Globus pallidus (tissue), 1 donor: Measurements from ENCODE around the gene MILR1.
A peak's percentile ranks its signal among the peaks of the same experiment; 100 is the strongest.
"Not testable (repeated sequence)": the region's sequence is repeated elsewhere in the genome, so short reads cannot be mapped to it uniquely, and the experiment has no call there.

Experiments used
- DNase-seq: peaks from one replicate; pipeline ENCODE4 v3.0.0-alpha.2; 2015; ENCODE audit warnings: low spot score

MILR1 gene

DNA sequence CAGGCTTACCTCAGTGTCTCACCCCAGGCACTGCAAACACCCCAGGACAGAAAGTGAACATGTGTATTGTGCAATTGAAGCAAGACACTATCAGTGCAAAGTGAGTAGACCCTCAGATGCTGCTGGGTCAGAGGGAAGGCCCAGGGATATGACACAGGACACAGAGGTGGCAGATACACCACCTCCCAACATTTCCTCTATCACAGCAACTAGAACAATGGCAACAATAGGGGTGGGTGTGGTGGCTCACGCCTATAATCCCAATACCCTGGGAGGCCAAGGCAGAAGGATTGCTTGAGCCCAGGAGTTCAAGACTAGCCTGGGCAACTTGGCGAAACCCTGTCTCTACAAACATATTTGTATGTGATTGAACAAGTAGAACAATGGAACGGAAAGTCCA lies 22.5 kb downstream of the MILR1 start:
- DNase-seq = no peak

DNA sequence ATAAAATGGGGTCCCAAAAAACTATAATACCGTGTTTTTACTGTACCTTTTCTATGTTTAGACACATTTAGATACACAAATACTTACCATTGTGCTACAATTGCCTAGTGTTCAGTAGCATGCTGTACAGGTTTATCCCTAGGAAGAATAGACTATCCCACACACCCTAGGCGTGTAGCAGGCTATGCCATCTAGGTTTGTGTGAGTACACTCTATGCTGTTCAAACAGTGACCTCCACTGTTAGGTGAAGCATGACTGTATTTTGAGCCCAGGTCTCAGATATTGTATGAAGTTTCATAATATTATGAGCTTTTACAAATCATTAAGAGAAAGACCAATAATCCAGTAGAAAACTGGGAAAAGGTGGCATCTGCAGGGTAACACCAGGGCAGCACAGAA lies 23.6 kb downstream of the MILR1 start:
- DNase-seq = no peak

GRCh38 chr17:64477849-64478248 lies 28.9 kb downstream of the MILR1 start:
- DNase-seq = no peak

DNA sequence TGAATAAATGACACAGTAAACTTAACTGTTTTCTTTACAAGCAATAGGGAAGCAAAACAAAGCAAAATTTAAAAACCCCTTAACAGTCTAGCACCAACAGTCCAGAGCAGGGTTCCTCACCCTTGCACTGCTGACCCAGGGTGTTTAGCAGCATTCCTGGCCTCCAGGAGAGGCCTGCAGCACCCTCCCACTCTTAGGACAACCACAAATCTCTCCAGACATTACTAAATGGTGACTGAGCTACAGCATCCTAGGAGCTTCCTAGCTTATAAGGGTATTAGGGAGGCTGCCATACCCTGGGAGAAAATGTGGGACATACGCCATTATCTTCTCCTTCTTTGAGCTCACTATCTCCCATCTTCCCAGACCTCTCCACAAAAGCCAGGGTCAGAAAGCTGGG lies 32.0 kb downstream of the MILR1 start:
- DNase-seq = no peak

- DNase-seq = no peak
These were observed 35.5 kb downstream of the MILR1 start for GRCh38 chr17:64484380-64484779.

- no peak for DNase-seq
These were observed 39.4 kb downstream of the MILR1 start for GRCh38 chr17:64488301-64488700.

DNA sequence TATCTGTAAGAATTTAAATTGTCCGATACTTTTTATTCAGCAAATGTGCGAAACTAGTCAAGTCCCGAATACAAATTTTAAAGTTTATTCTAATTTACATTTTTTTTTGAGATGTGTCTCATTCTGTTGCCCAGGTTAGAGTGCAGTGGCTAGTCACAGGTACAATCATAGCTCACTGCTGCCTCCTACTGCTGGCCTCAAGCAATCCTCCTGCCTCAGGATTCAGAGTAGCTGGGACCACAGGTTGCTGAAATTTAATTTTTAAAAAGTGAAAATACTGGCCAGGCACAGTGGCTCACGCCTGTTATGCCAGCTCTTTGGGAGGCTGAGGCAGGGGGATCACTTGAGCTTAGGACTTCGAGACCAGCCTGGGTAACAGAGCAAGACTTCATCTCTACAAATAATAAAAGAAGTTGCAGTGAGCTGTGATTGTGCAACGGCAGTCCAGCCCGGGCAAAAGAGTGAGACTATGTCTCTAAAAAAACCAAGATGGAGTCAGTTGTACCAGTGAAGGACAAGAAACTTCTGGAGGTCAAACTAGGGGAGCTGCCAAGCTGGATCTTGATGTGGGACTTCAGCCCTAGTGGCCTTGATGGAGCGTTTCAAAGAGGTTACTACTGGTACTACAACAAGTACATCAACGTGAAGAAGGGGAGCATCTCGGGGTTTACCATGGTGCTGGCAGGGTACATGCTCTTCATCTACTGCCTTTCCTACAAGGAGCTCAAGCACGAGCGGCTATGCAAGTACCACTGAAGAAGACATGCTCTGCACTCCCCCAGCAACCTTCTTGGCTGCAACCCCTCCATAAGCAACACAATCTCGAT lies 42.3 kb downstream of the MILR1 start:
- no peak for DNase-seq

DNA sequence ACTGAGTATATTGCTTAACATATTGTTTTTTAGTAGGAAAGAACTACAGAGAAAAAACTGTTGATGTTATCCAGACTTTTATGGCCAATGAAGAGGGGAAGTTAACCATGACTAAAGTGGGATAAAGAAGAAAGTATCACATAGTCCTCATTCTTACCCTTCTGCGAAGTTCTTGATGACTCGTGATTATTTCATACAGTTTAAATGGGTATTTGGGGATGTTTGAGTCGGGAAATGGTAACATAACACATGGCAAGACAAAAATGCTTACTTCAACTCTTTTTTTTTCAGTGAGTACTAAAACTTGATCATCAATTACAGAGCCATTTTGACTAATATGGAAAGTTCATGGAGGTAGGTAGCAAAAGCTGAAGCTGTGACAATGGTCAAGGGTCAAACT lies 43.1 kb downstream of the MILR1 start:
- DNase-seq = no peak

- DNase-seq = no peak
These were observed 43.7 kb downstream of the MILR1 start for GRCh38 chr17:64492481-64493109.

DNA sequence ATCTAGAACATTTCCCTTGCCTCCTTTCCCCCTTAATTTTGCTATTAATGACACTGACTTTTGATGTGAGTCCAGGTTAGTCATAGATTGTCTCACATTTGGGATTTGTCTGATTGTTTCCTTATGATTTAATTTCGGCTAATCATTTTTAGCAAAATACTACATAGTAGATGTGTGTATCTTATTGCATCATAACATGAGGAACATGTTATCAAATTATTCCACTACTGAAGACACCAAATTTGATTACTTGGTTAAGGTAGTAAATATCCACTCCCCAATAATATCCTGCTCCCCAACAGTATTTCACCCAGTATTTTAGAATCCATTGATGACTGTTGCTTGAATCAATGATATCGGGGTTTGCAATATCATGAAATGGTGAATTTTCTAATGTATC lies 45.2 kb downstream of the MILR1 start:
- DNase-seq = no peak

DNA sequence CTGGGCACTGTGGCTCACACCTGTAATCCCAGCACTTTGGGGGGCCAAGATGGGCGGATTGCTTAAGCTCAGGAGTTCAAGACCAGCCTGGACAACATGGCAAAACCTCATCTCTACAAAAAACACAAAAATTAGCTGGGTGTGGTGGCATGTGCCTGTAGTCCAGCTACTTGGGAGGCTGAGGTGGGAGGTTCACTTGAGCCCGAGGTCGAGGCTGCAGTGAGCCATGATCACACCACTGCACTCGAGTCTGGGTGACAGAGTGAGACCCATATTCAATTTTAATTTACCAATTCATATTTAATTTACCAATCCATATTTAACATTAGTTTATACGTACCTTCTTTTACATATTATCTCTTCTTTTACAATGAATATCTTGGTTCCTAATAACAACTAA lies 46.4 kb downstream of the MILR1 start:
- not testable (repeated sequence) for DNase-seq

DNA sequence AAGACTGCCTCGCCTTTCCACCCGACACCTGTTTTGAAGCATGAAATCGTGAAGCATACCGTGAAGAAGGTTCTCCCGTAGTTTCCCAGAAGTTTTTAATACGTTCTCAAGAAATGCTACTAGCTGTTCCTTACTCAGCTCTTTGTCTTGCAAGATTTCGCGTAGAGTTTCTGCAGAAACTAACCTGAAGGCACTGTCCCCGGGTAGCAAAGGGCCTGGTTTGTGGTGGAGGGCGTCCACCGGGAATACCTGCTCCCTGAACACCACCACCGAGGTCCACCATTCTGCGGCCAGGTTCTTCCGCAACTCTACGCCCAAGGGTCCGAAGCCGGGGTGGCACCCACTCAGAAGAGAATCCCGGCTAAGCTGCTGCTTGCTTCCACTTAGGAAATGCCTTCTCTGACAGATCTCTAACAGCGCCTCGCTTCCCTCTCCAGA lies 47.5 kb downstream of the MILR1 start:
- peak; percentile 15 for DNase-seq

GRCh38 chr17:64496786-64497564 lies 48.1 kb downstream of the MILR1 start, which contains the start of gene POLG2:
POLG2 (minus strand) TSS chr17:64497054; CDS start chr17:64496968, 86 bp downstream.
- peak; percentile 86 for DNase-seq

- DNase-seq = no peak
These were observed 48.7 kb downstream of the MILR1 start for GRCh38 chr17:64497565-64498035.

DNA sequence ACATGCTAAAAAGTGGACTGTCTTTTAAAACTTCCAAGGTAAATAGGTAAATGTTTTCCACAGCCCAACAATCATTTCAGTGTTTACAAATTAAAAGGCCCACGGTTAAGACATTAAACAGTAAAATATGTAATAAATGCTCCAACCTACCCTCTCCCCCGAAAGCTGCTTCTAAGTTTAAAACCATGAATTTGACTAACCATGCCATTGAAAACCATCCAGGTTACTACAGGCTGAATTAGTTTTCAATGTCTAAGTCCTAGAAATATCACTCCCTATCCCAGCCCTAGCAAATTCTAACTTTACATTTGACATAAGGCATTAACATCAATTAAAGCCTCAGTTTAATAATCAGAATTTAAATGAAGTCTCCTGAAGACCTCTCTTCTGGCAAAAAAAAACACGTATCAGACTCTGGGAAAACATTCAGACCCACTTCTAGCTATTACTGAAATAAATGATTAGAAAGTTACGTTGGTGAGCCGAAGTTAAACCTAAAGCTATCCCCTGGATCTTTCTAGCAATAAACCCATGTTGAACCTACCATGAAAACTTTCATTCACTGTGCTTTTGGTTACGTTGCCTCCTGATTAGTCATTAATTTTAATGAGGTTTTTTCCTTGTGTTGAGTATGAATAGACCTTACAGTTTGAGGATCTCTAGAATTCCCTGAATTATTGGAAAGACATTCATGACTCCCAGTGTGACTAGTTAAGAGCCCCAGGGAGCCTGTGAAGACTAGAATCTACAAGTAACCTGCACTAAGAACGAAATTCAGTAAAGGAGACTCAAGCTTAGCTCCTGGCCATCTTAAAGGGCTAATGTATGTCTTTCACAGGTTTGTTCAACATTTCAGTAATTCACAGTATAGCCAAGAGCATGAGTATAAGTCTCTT lies 49.6 kb downstream of the MILR1 start:
- DNase-seq = no peak

- no peak for DNase-seq
These were observed 51.0 kb downstream of the MILR1 start for GRCh38 chr17:64499805-64500486.

GRCh38 chr17:64500487-64500859 lies 51.6 kb downstream of the MILR1 start:
- no peak for DNase-seq

DNA sequence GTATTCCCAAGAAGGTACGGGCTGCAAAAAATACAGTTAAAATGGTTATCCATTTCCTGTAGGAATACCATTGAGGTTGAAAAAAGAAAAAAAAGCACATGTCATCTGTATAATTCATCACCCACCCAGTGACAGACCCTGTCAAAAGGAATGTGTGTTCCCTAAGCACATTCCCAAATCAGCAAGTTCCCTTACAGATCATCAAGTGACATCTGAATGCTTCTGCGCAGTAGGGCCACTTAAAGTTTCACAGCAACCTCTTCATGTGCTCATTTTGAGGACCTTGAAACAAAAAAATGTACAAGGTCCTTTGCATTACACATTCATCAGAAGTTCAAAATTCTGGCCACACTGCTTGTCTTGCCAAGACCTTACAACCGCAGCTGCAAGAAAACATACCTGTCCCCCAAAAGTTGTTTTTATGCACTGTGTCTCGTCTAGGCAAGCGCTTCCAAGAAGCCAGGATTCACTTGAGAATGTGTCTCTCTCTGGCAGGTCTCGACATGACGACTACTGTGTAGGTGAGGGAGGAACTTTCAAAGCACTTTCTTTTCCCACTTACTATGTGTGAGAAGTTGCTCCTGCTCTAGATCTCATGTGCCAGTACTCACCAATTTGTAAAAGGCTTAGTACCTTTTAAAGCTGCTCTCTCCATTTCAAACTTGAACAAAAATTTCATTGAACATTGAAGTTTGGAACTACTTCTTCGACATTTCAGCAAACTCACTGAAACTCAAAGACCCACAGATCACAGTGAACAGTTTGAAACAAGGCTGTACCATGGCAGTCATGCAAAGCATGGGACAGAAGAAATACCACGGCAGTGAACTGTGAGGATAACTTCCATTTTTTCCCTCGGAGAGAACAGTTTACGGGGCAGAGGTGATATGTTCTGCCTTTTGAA lies 52.2 kb downstream of the MILR1 start:
- DNase-seq = no peak

GRCh38 chr17:64502021-64502420 lies 53.1 kb downstream of the MILR1 start:
- no peak for DNase-seq

GRCh38 chr17:64502809-64503208 lies 53.9 kb downstream of the MILR1 start:
- DNase-seq = no peak
